ENCODE measurements around the gene PDIA5.

PDIA5 gene

GRCh38 chr3:123032057-123032456, 34.8 kb upstream of the PDIA5 start:
- H3K36me3 Mint-ChIP-seq (ENCODE audit: low read depth), result no peaks in the 10 kb centered on the region
- no peak overlapping the region for H3K4me3 Mint-ChIP-seq
- H3K4me1 Mint-ChIP-seq (ENCODE audit: low read depth), result peaks cover 7% of the 10 kb centered on the region
- H3K27ac Mint-ChIP-seq, result no peak overlapping the region
- no peak for DNase-seq
- H3K9me3 Mint-ChIP-seq, result no peaks in the 10 kb centered on the region
- H3K27me3 Mint-ChIP-seq, result peaks cover 30% of the 10 kb centered on the region

GRCh38 chr3:123034120-123034519, 32.7 kb upstream of the PDIA5 start:
- Mint-ChIP-seq H3K9me3 (no peaks in the 10 kb centered on the region), H3K4me1 (ENCODE audit: low read depth) (no peaks in the 10 kb centered on the region), H3K4me3 (no peak overlapping the region), H3K27ac (no peak overlapping the region), H3K27me3 (peaks cover 41% of the 10 kb centered on the region), H3K36me3 (ENCODE audit: low read depth) (no peaks in the 10 kb centered on the region)
- no peak for DNase-seq

GRCh38 chr3:123034996-123035395, 31.8 kb upstream of the PDIA5 start:
- no peak for DNase-seq
- H3K27me3 Mint-ChIP-seq, result peaks cover 46% of the 10 kb centered on the region
- no peaks in the 10 kb centered on the region for H3K36me3 Mint-ChIP-seq (ENCODE audit: low read depth)
- H3K4me1 Mint-ChIP-seq (ENCODE audit: low read depth), result no peaks in the 10 kb centered on the region
- H3K4me3 Mint-ChIP-seq, result no peak overlapping the region
- H3K27ac Mint-ChIP-seq, result no peak overlapping the region
- no peaks in the 10 kb centered on the region for H3K9me3 Mint-ChIP-seq

GRCh38 chr3:123036352-123037014, 30.3 kb upstream of the PDIA5 start:
- no peaks in the 10 kb centered on the region for H3K9me3 Mint-ChIP-seq
- no peak overlapping the region for H3K27ac Mint-ChIP-seq
- no peaks in the 10 kb centered on the region for H3K36me3 Mint-ChIP-seq (ENCODE audit: low read depth)
- H3K4me1 Mint-ChIP-seq (ENCODE audit: low read depth), result no peaks in the 10 kb centered on the region
- H3K4me3 Mint-ChIP-seq, result no peak overlapping the region
- H3K27me3 Mint-ChIP-seq, result peaks cover 55% of the 10 kb centered on the region
- DNase-seq, result no peak

GRCh38 chr3:123037015-123037375, 29.8 kb upstream of the PDIA5 start:
- no peak overlapping the region for H3K27ac Mint-ChIP-seq
- no peaks in the 10 kb centered on the region for H3K9me3 Mint-ChIP-seq
- H3K4me3 Mint-ChIP-seq, result no peak overlapping the region
- H3K36me3 Mint-ChIP-seq (ENCODE audit: low read depth), result no peaks in the 10 kb centered on the region
- no peak for DNase-seq
- H3K27me3 Mint-ChIP-seq, result peaks cover 57% of the 10 kb centered on the region
- no peaks in the 10 kb centered on the region for H3K4me1 Mint-ChIP-seq (ENCODE audit: low read depth)

- no peak overlapping the region for H3K4me3 Mint-ChIP-seq
- no peaks in the 10 kb centered on the region for H3K9me3 Mint-ChIP-seq
- no peaks in the 10 kb centered on the region for H3K36me3 Mint-ChIP-seq (ENCODE audit: low read depth)
- no peak for DNase-seq
- H3K4me1 Mint-ChIP-seq (ENCODE audit: low read depth), result no peaks in the 10 kb centered on the region
- no peak overlapping the region for H3K27ac Mint-ChIP-seq
- peaks cover 56% of the 10 kb centered on the region for H3K27me3 Mint-ChIP-seq
Measured at GRCh38 chr3:123038751-123039150, 28.1 kb upstream of the PDIA5 start.

- H3K36me3 Mint-ChIP-seq (ENCODE audit: low read depth), result no peaks in the 10 kb centered on the region
- no peaks in the 10 kb centered on the region for H3K4me1 Mint-ChIP-seq (ENCODE audit: low read depth)
- no peak overlapping the region for H3K4me3 Mint-ChIP-seq
- H3K27ac Mint-ChIP-seq, result no peak overlapping the region
- H3K27me3 Mint-ChIP-seq, result peaks cover 57% of the 10 kb centered on the region
- DNase-seq, result no peak
- no peaks in the 10 kb centered on the region for H3K9me3 Mint-ChIP-seq
Measured at GRCh38 chr3:123039178-123039577, 27.6 kb upstream of the PDIA5 start.

GRCh38 chr3:123042413-123042812, 24.4 kb upstream of the PDIA5 start:
- Mint-ChIP-seq H3K27ac (no peak overlapping the region), H3K4me3 (no peak overlapping the region), H3K4me1 (ENCODE audit: low read depth) (no peaks in the 10 kb centered on the region), H3K27me3 (peaks cover 37% of the 10 kb centered on the region), H3K9me3 (no peaks in the 10 kb centered on the region), H3K36me3 (ENCODE audit: low read depth) (no peaks in the 10 kb centered on the region)
- no peak for DNase-seq

GRCh38 chr3:123044981-123045763, 21.7 kb upstream of the PDIA5 start:
- Mint-ChIP-seq H3K27me3 (peaks cover 22% of the 10 kb centered on the region), H3K4me3 (no peak overlapping the region), H3K9me3 (no peaks in the 10 kb centered on the region), H3K4me1 (ENCODE audit: low read depth) (no peaks in the 10 kb centered on the region), H3K27ac (no peak overlapping the region), H3K36me3 (ENCODE audit: low read depth) (no peaks in the 10 kb centered on the region)
- no peak for DNase-seq

GRCh38 chr3:123046262-123047061, 20.4 kb upstream of the PDIA5 start:
- Mint-ChIP-seq H3K4me3 (no peak overlapping the region), H3K36me3 (ENCODE audit: low read depth) (no peaks in the 10 kb centered on the region), H3K4me1 (ENCODE audit: low read depth) (no peaks in the 10 kb centered on the region), H3K27me3 (peaks cover 13% of the 10 kb centered on the region), H3K9me3 (no peaks in the 10 kb centered on the region), H3K27ac (no peak overlapping the region)
- DNase-seq, result no peak

- Mint-ChIP-seq H3K36me3 (ENCODE audit: low read depth) (no peaks in the 10 kb centered on the region), H3K9me3 (no peaks in the 10 kb centered on the region), H3K4me1 (ENCODE audit: low read depth) (no peaks in the 10 kb centered on the region), H3K27me3 (peaks cover 10% of the 10 kb centered on the region), H3K4me3 (no peak overlapping the region), H3K27ac (no peak overlapping the region)
- DNase-seq, result no peak
Measured at GRCh38 chr3:123047062-123047319, 19.8 kb upstream of the PDIA5 start.

- peaks cover 4% of the 10 kb centered on the region for H3K27me3 Mint-ChIP-seq
- no peaks in the 10 kb centered on the region for H3K4me1 Mint-ChIP-seq (ENCODE audit: low read depth)
- H3K4me3 Mint-ChIP-seq, result no peak overlapping the region
- no peaks in the 10 kb centered on the region for H3K36me3 Mint-ChIP-seq (ENCODE audit: low read depth)
- no peak for DNase-seq
- H3K27ac Mint-ChIP-seq, result no peak overlapping the region
- no peaks in the 10 kb centered on the region for H3K9me3 Mint-ChIP-seq
Measured at GRCh38 chr3:123048480-123049237, 18.2 kb upstream of the PDIA5 start.

- Mint-ChIP-seq H3K27me3 (no peaks in the 10 kb centered on the region), H3K27ac (no peak overlapping the region), H3K4me3 (no peak overlapping the region), H3K4me1 (ENCODE audit: low read depth) (no peaks in the 10 kb centered on the region), H3K36me3 (ENCODE audit: low read depth) (no peaks in the 10 kb centered on the region), H3K9me3 (no peaks in the 10 kb centered on the region)
- no peak for DNase-seq
Measured at GRCh38 chr3:123050666-123051065, 16.2 kb upstream of the PDIA5 start.

- no peak for DNase-seq
- no peaks in the 10 kb centered on the region for H3K9me3 Mint-ChIP-seq
- H3K36me3 Mint-ChIP-seq (ENCODE audit: low read depth), result no peaks in the 10 kb centered on the region
- no peak overlapping the region for H3K27ac Mint-ChIP-seq
- H3K4me3 Mint-ChIP-seq, result no peak overlapping the region
- no peaks in the 10 kb centered on the region for H3K4me1 Mint-ChIP-seq (ENCODE audit: low read depth)
- H3K27me3 Mint-ChIP-seq, result no peaks in the 10 kb centered on the region
Measured at GRCh38 chr3:123053107-123053506, 13.7 kb upstream of the PDIA5 start.

Measured in activated T-cell treated with anti-CD3 and anti-CD28 coated beads, Interleukin-2, amount 50 U/mL, for 24 hours (primary cell).